ENCODE measurements around the gene HIF3A.

The HIF3A gene

DNA sequence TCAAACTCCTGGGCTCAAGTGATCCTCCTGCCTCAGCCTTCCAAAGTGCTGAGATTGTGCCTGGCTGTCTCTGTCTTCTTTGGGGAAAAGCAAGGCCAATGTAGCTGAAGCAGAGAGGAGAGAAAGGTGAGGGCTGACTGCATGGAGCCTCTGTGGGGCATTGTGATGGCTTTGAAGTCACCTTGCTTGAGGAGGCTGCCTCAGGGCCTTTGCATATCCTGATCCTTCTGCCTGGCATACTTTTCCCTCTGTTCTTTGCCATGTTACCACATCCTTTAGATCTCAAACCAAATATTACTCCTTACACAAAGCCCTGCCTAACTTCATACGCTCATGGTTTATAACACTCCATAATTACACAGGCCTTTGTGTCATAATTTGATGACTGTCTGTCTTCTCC, 40.6 kb downstream of the HIF3A start:
- Histone ChIP-seq H3K4me1 (ENCODE audit: low read length) (no peaks in the 10 kb centered on the region), H3K79me2 (ENCODE audit: low read length) (no peaks in the 10 kb centered on the region), H3K9me2 (replicated peaks; ENCODE audit: insufficient read depth, low read length) (no peaks in the 10 kb centered on the region), H2AFZ (ENCODE audit: low read length) (no peak overlapping the region), H4K20me1 (ENCODE audit: insufficient read depth, low read length) (no peaks in the 10 kb centered on the region), H3K27ac (ENCODE audit: low read length) (no peak overlapping the region), H3F3A (ENCODE audit: insufficient read depth, low read length) (no peaks in the 10 kb centered on the region), H3K4me2 (ENCODE audit: low read depth, low read length) (no peak overlapping the region), H3K9ac (ENCODE audit: low read length) (no peak overlapping the region), H3K4me3 (ENCODE audit: low read length) (no peak overlapping the region), H3K36me3 (replicated peaks; ENCODE audit: insufficient read depth, low read length) (no peaks in the 10 kb centered on the region), H3K9me3 (replicated peaks; ENCODE audit: insufficient read depth, low read length) (no peaks in the 10 kb centered on the region), H3K27me3 (replicated peaks; ENCODE audit: insufficient read depth, low read length) (peaks cover 66% of the 10 kb centered on the region)
- TF ChIP-seq EZH2 (optimal IDR thresholded peaks at IDR 0.05; ENCODE audit: low read depth, low read length) (no peak), EZH2phosphoT487 (IDR thresholded peaks at IDR 0.05; ENCODE audit: low read length) (no peak)
- no peak for DNase-seq

DNA sequence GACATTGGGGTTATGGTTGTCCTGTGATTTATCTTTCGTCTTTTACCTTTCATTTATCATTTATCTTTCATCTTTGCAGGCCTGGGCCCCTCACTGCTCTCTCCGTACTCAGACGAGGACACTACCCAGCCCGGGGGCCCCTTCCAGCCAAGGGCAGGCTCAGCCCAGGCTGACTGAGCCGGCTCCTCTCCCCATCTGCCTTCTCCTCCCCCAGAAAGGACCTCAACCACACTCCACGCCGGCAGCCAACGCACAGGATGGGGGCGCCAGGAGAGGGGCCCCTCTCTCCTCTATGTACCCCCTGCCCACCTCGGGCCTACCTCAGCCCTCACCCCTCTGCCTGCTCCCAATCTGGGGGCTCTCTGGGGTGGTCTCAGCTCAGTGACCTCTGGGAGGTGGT, 42.6 kb downstream of the HIF3A start:
- no peak for DNase-seq
- no peak overlapping the region for H3K4me3 ChIP-seq (ENCODE audit: low read length)
- no peak overlapping the region for H2AFZ ChIP-seq (ENCODE audit: low read length)
- H3K27me3 ChIP-seq (replicated peaks; ENCODE audit: insufficient read depth, low read length), result peaks cover 67% of the 10 kb centered on the region
- H3K4me1 ChIP-seq (ENCODE audit: low read length), result no peaks in the 10 kb centered on the region
- TF ChIP-seq EZH2 (optimal IDR thresholded peaks at IDR 0.05; ENCODE audit: low read depth, low read length) (no peak), EZH2phosphoT487 (IDR thresholded peaks at IDR 0.05; ENCODE audit: low read length) (no peak)
- TF ChIP-seq, protein P1, sequence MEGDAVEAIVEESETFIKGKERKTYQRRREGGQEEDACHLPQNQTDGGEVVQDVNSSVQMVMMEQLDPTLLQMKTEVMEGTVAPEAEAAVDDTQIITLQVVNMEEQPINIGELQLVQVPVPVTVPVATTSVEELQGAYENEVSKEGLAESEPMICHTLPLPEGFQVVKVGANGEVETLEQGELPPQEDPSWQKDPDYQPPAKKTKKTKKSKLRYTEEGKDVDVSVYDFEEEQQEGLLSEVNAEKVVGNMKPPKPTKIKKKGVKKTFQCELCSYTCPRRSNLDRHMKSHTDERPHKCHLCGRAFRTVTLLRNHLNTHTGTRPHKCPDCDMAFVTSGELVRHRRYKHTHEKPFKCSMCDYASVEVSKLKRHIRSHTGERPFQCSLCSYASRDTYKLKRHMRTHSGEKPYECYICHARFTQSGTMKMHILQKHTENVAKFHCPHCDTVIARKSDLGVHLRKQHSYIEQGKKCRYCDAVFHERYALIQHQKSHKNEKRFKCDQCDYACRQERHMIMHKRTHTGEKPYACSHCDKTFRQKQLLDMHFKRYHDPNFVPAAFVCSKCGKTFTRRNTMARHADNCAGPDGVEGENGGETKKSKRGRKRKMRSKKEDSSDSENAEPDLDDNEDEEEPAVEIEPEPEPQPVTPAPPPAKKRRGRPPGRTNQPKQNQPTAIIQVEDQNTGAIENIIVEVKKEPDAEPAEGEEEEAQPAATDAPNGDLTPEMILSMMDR (IDR thresholded peaks at IDR 0.05; ENCODE audit: low read length), result no peak
- no peaks in the 10 kb centered on the region for H3F3A ChIP-seq (ENCODE audit: insufficient read depth, low read length)
- no peak overlapping the region for H3K9ac ChIP-seq (ENCODE audit: low read length)
- no peaks in the 10 kb centered on the region for H3K9me2 ChIP-seq (replicated peaks; ENCODE audit: insufficient read depth, low read length)
- no peaks in the 10 kb centered on the region for H3K36me3 ChIP-seq (replicated peaks; ENCODE audit: insufficient read depth, low read length)
- H3K4me2 ChIP-seq (ENCODE audit: low read depth, low read length), result no peak overlapping the region
- no peak overlapping the region for H3K27ac ChIP-seq (ENCODE audit: low read length)
- no peaks in the 10 kb centered on the region for H3K79me2 ChIP-seq (ENCODE audit: low read length)
- H4K20me1 ChIP-seq (ENCODE audit: insufficient read depth, low read length), result no peaks in the 10 kb centered on the region
- no peaks in the 10 kb centered on the region for H3K9me3 ChIP-seq (replicated peaks; ENCODE audit: insufficient read depth, low read length)

DNA sequence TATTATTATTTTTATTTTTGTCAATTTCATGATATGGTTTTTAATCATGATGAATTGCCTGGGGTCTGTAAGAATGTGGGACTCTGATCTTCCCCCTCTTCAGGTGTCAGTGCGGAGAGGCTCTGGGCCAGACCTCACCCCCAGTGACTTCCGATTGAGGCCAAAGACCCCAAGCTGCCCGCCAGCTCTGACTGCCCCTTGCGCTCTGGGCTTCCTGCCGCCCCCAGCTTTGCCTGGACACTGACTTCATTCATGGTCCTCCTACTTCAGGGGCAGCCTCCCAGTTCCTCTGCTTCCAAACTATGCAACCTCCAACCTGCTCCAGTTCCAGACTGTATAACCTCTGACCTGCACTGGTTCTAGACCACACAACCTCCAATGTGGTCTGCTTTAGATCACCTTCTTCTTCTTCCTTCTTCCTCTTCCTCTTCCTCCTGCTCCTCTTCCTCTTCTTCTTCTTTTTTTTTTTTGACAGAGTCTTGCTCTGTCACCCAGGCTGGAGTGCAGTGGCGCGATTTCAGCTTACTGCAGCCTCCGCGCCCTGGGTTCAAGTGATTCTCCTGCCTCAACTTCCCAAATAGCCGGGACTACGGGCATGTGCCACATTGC, 43.3 kb downstream of the HIF3A start:
- H2AFZ ChIP-seq (ENCODE audit: low read length), result no peak overlapping the region
- no peaks in the 10 kb centered on the region for H3K79me2 ChIP-seq (ENCODE audit: low read length)
- no peak overlapping the region for H3K27ac ChIP-seq (ENCODE audit: low read length)
- no peak overlapping the region for H3K9ac ChIP-seq (ENCODE audit: low read length)
- no peaks in the 10 kb centered on the region for H3K36me3 ChIP-seq (replicated peaks; ENCODE audit: insufficient read depth, low read length)
- H3K4me2 ChIP-seq (ENCODE audit: low read depth, low read length), result no peak overlapping the region
- H3K4me3 ChIP-seq (ENCODE audit: low read length), result no peak overlapping the region
- H3F3A ChIP-seq (ENCODE audit: insufficient read depth, low read length), result no peaks in the 10 kb centered on the region
- H3K4me1 ChIP-seq (ENCODE audit: low read length), result no peaks in the 10 kb centered on the region
- no peaks in the 10 kb centered on the region for H3K9me2 ChIP-seq (replicated peaks; ENCODE audit: insufficient read depth, low read length)
- H4K20me1 ChIP-seq (ENCODE audit: insufficient read depth, low read length), result no peaks in the 10 kb centered on the region
- peaks cover 67% of the 10 kb centered on the region for H3K27me3 ChIP-seq (replicated peaks; ENCODE audit: insufficient read depth, low read length)
- TF ChIP-seq EZH2 (optimal IDR thresholded peaks at IDR 0.05; ENCODE audit: low read depth, low read length) (no peak), EZH2phosphoT487 (IDR thresholded peaks at IDR 0.05; ENCODE audit: low read length) (no peak)
- TF ChIP-seq, protein P1 (IDR thresholded peaks at IDR 0.05; ENCODE audit: low read length), result no peak
- no peak for DNase-seq
- H3K9me3 ChIP-seq (replicated peaks; ENCODE audit: insufficient read depth, low read length), result no peaks in the 10 kb centered on the region

DNA sequence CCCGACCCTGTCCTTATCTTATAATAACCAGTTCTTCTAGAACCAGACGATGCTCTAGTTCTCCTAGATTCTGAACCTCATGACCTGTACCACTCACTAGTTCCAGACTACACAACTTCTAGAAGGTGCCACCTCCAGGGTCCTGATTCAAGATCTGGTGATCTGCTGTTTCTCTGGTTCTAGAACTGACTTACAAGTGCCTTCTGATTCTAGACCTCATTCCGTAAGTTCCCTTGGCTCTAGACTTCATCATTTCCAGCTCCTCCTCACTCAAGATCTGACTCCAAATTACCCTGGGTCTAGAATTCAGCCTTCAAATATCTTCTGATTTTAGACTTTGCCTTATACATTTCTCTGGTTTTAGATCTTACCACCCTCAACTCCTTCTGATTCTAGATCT, 45.1 kb downstream of the HIF3A start:
- Histone ChIP-seq H3K4me3 (ENCODE audit: low read length) (no peak overlapping the region), H3K4me2 (ENCODE audit: low read depth, low read length) (no peak overlapping the region), H3K79me2 (ENCODE audit: low read length) (peaks cover under 1% of the 10 kb centered on the region), H3K36me3 (replicated peaks; ENCODE audit: insufficient read depth, low read length) (no peaks in the 10 kb centered on the region), H3K27ac (ENCODE audit: low read length) (no peak overlapping the region), H3K9ac (ENCODE audit: low read length) (no peak overlapping the region), H3K9me3 (replicated peaks; ENCODE audit: insufficient read depth, low read length) (no peaks in the 10 kb centered on the region), H3K27me3 (replicated peaks; ENCODE audit: insufficient read depth, low read length) (peaks cover 65% of the 10 kb centered on the region), H4K20me1 (ENCODE audit: insufficient read depth, low read length) (no peaks in the 10 kb centered on the region), H3K9me2 (replicated peaks; ENCODE audit: insufficient read depth, low read length) (no peaks in the 10 kb centered on the region), H2AFZ (ENCODE audit: low read length) (no peak overlapping the region), H3K4me1 (ENCODE audit: low read length) (no peaks in the 10 kb centered on the region), H3F3A (ENCODE audit: insufficient read depth, low read length) (no peaks in the 10 kb centered on the region)
- TF ChIP-seq, protein P1 (IDR thresholded peaks at IDR 0.05; ENCODE audit: low read length), result no peak
- TF ChIP-seq EZH2 (optimal IDR thresholded peaks at IDR 0.05; ENCODE audit: low read depth, low read length) (no peak), EZH2phosphoT487 (IDR thresholded peaks at IDR 0.05; ENCODE audit: low read length) (no peak)
- DNase-seq, result no peak
